ENCODE data around the gene TPD52L2.

The TPD52L2 gene

DNA sequence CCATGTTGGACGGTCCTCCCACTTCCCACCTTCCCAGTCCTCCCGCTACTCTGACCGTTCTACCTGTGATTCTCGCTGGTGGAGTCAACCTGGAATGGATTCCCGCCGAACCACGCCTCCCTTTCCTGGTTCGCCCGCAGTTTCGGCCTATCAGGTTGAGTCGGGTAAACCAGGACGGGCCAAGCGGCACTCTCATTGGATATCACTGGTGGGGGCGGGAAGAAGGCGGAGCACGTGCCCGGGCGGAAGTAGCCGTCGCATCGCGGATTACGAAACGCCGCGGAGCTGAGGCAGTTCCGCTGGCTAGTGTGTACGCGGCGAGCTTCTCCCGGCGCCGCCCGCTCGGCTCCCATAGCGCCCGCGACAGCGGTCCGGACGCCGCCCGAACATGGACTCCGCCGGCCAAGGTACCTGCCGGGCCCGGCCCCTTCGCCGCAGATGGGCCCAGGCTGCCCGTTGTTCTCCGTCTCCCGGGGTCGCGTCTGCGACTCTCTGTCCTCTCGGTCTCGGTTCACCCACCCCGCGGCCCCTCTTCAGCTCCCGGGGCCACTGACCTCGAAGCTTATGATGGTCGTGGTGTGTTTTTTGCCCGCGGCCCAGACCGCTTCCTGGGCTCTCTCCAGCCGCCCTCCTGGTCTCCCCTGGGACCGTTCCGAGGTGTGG, at the start of gene TPD52L2:
Gene TPD52L2 (plus strand): TSS at position 293 of the 663 bp plus-strand sequence. CDS start 96 bp downstream, at position 389.
- DNase-seq (ENCODE audit: low spot score): peak; percentile 100

DNA sequence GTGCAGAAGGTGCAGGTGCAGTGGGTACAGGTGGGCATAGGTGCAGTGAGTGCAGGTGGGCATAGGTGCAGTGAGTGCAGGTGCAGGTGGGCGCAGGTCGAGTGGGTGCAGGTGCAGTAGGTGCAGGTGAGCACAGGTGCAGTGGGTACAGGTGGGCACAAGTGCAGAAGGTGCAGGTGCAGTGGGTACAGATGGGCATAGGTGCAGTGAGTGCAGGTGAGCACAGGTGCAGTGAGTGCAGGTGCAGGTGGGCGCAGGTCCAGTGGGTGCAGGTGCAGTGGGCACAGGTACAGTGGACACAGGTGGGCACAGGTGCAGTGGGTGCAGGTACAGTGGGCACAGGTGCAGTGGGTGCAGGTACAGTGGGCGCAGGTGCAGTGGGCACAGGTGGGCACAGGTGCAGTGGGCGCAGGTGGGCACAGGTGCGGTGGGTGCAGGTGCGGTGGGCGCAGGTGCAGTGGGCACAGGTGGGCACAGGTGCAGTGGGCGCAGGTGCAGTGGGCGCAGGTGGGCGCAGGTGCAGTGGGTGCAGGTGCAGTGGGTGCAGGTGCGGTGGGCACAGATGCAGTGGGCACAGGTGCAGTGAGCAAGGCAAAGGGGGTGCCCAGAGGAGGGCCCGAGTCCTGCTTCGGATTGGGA, 49.3 kb upstream of the TPD52L2 start:
- DNase-seq (ENCODE audit: low spot score): no peak

DNA sequence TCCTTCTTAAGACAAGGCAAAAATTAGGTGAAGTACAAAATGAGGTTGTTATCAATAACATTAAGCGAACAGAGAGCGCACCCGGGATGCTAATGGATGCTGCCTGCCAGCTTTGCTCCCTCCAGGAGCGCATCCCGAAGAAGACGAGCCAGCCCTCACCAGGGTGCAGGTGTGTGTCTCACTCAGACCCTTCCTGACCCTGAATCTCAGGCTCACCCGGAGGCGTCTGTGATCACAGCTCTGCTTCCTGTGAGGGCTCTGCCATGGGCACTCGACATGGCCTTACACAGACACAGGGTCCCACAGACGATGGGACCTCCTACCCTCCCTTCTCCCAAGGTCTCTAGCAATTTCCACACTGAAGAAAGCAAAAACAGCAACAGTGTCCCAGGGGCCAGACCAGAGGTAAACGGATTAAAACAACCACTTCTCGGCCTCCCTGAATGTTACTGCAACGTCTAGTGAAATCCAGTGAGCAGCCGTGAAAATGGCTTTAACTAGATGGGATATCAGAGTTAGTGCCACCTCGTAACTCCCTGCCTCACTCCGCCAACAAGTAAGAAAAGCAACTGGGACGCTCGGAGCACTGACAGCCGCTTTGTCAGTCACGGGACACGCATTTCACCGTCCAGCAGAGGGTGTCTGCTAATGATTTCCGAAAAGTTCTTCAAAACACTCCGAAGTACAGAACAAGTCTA, 45.7 kb upstream of the TPD52L2 start:
- DNase-seq (ENCODE audit: low spot score): peak; percentile 50

- no peak for DNase-seq (ENCODE audit: low spot score)
Measured at GRCh38 chr20:63821811-63822210, 43.3 kb upstream of the TPD52L2 start.

DNA sequence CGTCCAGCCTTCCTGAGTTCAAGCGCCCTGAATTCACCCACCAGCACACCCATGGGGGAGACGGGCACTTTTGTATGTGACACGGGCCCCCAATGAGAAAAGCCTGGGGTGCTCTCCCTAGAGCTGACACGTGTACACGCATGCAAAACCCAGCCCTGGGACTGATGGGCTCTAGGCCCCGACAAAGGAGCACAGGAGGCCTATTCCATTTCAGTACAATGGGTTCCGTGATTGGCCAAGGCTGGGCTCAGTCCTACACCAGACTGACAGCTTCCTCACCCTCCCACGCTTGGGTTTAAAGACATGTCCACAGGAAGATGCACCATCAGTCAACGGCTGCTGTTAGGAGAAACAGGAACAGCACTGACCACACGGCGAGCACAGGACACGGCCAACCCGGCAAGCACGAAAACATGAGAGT, 42.8 kb upstream of the TPD52L2 start:
- DNase-seq (ENCODE audit: low spot score): peak; percentile 70

GRCh38 chr20:63823691-63824311, 41.3 kb upstream of the TPD52L2 start:
- DNase-seq (ENCODE audit: low spot score): no peak

- no peak for DNase-seq (ENCODE audit: low spot score)
Measured at GRCh38 chr20:63825331-63826118, 39.5 kb upstream of the TPD52L2 start.

DNA sequence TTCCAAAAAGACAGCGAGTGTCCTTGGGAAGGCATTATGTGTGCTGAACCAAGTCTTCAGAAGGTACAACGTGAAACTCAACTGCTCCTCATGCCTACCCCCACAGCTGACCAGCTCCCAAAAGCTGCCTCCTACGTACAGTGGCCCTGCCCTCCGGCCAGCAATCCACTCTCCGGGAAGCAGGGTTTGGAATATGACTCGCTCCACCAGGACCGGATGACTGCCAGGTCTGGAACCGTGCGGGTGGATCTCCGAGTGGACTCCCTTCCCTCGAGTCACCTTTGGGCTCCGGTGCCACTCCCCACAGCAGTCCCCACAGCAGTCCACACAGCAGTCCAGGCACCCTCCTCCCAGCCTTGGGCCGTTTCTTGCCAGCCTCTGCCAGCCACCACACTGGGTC, 38.3 kb upstream of the TPD52L2 start:
- DNase-seq (ENCODE audit: low spot score): peak; percentile 52

DNA sequence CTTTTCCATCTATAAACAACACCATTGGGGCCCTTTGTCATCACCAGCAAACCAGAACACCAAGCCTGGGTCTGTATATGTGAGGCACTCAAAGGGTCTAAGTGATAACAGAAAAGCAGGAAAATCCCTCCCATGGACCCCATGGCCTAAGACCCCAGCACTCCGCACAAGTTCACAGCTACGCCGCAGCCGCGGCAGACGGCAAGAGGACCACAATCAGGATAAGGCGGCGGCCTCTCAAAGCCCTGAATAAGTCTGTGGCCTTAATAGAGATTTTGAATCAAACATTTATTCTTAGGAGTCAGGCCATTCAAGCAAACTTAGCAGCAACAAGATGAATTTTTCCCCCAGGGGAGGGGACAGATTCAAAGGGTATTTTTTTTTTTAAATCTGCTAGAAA, 36.9 kb upstream of the TPD52L2 start:
- no peak for DNase-seq (ENCODE audit: low spot score)

DNA sequence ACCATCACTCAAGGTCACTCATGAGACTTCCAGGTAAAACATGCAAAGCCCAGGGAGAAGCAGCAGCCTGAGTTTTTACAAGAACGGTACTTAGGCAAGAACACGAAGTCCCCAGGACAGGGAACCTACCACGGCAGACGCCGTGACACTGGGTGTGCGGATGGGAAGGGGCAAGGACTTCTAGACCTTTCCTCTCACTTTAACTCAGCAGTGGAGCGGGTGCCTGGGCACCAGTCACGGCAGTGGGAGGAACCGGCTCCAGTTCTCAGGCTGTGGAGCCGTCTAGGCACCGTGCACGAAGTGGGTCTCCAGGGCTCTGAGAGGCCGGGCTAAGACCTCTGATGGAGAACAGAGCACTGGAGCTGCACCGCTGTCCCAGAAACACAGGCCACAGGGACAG, 36.5 kb upstream of the TPD52L2 start:
- DNase-seq (ENCODE audit: low spot score): no peak

DNA sequence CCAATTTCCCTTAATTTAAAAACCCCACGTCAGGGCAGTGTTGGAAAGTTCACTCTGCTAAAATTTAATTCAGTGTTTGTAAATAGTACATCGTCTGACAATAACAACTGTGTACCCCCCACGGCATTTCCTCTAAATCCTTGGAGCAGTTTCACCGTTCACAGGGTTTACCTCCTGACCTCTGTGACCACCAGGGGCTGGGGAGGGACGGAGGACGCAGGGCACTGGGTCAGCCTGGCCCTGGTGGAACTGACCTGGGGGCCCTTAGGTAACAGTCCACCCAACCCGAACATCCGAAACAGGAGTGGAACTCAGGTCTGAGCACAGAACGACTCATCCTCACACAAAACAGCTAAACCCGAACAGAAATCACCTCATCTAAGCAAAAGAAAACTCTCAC, 36.1 kb upstream of the TPD52L2 start:
- no peak for DNase-seq (ENCODE audit: low spot score)

DNA sequence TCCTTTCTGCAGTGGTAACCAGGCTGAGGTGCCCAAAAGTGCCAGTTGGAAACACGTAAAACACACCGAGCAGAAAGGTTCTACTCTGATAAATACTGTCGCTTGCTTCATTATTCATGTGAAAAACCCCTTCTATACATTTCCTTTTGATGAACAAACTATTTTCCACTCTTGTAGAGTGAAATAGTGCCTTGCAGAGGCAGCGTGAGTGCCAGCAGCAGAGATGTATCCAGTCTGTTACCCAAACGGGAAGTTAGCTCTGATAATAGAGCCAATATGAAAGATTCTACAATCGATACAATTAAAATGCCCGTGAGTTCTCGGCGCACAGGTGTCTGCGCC, 35.5 kb upstream of the TPD52L2 start:
- no peak for DNase-seq (ENCODE audit: low spot score)

DNA sequence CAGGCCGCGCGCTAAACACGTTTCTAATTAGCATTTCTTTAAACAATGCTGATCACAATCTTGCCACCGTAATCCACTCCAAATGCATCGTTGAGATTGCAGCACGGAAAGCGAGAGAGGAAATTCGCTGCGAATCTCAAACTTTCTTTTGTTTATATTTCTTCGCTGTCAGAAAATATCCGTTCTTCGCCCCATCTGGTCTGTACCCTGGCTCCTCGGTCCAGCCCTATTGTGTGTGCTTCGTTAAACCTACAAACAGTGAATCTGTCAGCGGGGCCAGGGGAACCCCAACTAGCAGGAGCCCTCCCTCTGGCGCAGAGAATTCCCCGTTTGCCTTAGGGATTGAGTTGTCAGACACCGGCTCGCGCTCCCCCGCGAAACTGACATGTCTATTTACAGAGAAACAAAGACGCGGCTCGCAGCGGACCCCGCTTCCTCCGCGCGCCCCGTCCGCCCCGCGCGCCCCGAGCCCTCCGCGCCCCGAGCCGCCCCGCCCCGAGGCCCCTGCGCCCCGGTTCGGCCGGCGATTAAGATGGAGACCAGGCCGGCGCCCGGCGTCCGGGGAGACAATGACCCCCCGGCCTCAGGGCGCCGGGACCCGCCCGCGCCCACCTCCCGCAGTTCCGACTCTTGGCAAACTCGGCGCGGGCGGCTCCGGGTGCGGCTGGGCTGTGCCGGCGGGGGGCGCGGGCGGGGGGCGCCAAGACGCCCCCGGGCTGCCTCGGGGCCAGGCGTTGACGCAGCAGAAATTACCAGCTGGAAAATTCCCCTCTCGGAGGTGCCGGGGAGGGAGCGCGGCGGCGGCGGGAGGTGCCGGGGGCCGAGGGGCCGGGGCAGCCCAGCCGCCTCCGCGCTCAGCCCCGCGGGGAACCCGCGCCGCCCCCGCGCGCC, 34.9 kb upstream of the TPD52L2 start:
- DNase-seq (ENCODE audit: low spot score): peak; percentile 67

GRCh38 chr20:63830841-63831588, 34.1 kb upstream of the TPD52L2 start, which contains the start of gene ZBTB46:
Gene ZBTB46 (minus strand): TSS chr20:63831264. CDS start chr20:63790757, 40,507 bp downstream.
- no peak for DNase-seq (ENCODE audit: low spot score)

DNA sequence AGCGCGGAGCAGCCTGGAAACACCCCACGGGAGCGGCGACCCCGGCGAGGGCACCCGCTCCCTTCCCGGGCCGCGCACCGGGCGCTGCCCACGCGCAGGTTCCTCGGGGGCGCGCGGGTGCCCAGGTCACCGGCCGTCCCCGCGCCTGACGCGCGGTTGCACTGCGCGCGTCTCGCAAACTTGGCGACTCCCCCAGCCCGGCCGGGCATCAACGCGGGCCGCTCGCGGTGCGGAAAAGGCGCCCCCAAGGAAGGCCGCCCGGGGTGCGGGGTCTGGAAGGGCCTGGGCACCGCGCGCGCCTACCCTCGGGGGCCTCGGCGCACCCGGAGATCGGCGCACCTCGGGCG, 33.5 kb upstream of the TPD52L2 start:
- DNase-seq (ENCODE audit: low spot score): no peak

DNA sequence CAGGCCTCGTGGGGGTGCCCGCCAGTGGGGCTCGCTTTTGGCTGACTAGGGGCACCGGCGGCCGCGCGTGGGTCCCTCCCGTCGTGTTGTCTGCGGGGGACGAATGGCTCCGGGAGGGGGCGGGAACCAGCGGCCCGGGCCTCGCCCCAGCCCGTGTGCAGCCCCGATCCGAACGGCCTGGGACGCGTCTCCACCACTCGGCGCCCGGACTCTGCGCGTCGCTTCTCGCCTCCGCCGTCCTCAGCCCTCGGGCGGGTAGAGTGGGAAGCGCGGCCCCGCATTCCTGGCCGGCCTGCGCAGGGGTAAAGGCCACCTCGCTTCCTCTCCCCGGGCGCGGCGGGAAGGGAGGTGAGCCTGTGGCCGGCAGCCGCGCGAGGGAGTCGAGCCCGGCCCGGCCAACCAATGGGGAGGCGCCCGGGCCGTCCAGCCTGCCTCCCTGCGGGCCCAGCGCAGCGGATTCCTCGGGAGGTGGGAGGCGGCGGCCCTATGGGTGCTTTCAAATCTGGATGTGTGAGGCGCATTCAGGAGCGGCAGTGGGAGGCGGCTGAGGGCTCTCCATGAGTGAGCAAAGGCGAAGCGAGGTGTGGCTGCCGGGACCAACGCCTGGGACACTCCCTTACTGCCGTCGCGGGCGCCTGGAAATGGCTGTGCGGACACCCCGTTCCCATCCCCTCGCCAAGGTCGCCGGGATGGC, 32.9 kb upstream of the TPD52L2 start:
- DNase-seq (ENCODE audit: low spot score): no peak

GRCh38 chr20:63833776-63834490, 31.1 kb upstream of the TPD52L2 start:
- DNase-seq (ENCODE audit: low spot score): no peak

DNA sequence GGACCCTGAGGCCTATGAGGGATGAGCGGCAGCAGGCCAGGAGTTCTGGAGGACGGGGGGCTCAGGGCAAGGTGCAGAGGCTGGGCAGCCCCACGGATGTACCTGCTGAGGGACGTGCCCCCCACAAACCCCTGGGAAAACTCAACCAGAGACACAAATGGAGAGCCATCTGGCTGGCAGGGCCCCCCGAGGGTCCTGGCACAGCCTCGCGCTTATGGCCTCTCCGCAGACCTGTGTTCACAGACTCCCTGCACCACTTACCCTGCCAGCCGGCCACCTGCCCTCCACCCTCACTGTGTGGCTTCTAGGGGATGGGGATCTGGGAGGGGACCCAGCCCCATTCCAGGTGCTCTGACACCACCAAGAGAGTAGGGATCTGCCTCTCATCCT, 30.6 kb upstream of the TPD52L2 start:
- peak; percentile 65 for DNase-seq (ENCODE audit: low spot score)
